Measurements from ENCODE around the gene BAD.
"Not testable (repeated sequence)": the region's sequence is repeated elsewhere in the genome, so short reads cannot be mapped to it uniquely, and the experiment has no call there.

The BAD gene

GRCh38 chr11:64255135-64256128, 29.0 kb downstream of the BAD start:
- DNase-seq = no peak

- no peak for DNase-seq
Observed at GRCh38 chr11:64254326-64254725, 30.1 kb downstream of the BAD start.

- DNase-seq = no peak
Observed at GRCh38 chr11:64253481-64253880, 31.0 kb downstream of the BAD start.

GRCh38 chr11:64253043-64253442, 31.4 kb downstream of the BAD start:
- no peak for DNase-seq

GRCh38 chr11:64252003-64252872, 32.2 kb downstream of the BAD start:
- peak; percentile 74 for DNase-seq

- DNase-seq = no peak
Observed at GRCh38 chr11:64251753-64252002, 32.8 kb downstream of the BAD start.

GRCh38 chr11:64251016-64251752, 33.3 kb downstream of the BAD start, which contains the start of gene PLCB3:
PLCB3 (plus strand) TSS chr11:64251530; CDS start chr11:64251650, 120 bp downstream.
- peak; percentile 77 for DNase-seq

GRCh38 chr11:64250415-64251015, 34.0 kb downstream of the BAD start:
- DNase-seq = peak; percentile 83

GRCh38 chr11:64249563-64250414, 34.7 kb downstream of the BAD start:
- DNase-seq = no peak

- no peak for DNase-seq
Observed at GRCh38 chr11:64249038-64249437, 35.4 kb downstream of the BAD start.

GRCh38 chr11:64248578-64248977, 35.9 kb downstream of the BAD start:
- no peak for DNase-seq

- DNase-seq = no peak
Observed at GRCh38 chr11:64247729-64248531, 36.5 kb downstream of the BAD start.

- DNase-seq = peak; percentile 96
Observed at GRCh38 chr11:64246871-64247728, 37.4 kb downstream of the BAD start, which contains the start of gene PPP1R14B. PPP1R14B (minus strand) TSS chr11:64246943; CDS start chr11:64246673, 270 bp downstream.

- DNase-seq = not testable (repeated sequence)
Observed at GRCh38 chr11:64246621-64246870, 37.9 kb downstream of the BAD start.

GRCh38 chr11:64245797-64246620, 38.5 kb downstream of the BAD start:
- peak; percentile 86 for DNase-seq

GRCh38 chr11:64245401-64245796, 39.1 kb downstream of the BAD start:
- peak; percentile 77 for DNase-seq

GRCh38 chr11:64244966-64245365, 39.5 kb downstream of the BAD start:
- no peak for DNase-seq

GRCh38 chr11:64244107-64244506, 40.4 kb downstream of the BAD start:
- DNase-seq = no peak
